GM13976 (cell line): ENCODE measurements around the gene DCUN1D3.
"Not testable (repeated sequence)": the region's sequence is repeated elsewhere in the genome, so short reads cannot be mapped to it uniquely, and the experiment has no call there.

Experiments used
- DNase-seq: peaks from one replicate; pipeline ENCODE4 v3.0.0; 2012; ENCODE audit warnings: low spot score
- CTCF ChIP-seq: IDR thresholded peaks from 2 replicates; pipeline ENCODE4 v1.5.1; 2012; ENCODE audit warnings: borderline replicate concordance, mild to moderate bottlenecking; ENCODE audit not compliant: insufficient read depth; ENCODE audit errors: extremely low read depth, missing control alignments, control extremely low read depth
- in situ Hi-C: fragments of 300-500 bp; cut with MboI; formaldehyde crosslinking; loops from one replicate; pipeline ENCODE4 v1.12.0; 2022; ENCODE audit warnings: low sequenced_read_pairs, mixed read lengths, inconsistent platforms; ENCODE audit not compliant: unreplicated experiment

Gene DCUN1D3

DNA sequence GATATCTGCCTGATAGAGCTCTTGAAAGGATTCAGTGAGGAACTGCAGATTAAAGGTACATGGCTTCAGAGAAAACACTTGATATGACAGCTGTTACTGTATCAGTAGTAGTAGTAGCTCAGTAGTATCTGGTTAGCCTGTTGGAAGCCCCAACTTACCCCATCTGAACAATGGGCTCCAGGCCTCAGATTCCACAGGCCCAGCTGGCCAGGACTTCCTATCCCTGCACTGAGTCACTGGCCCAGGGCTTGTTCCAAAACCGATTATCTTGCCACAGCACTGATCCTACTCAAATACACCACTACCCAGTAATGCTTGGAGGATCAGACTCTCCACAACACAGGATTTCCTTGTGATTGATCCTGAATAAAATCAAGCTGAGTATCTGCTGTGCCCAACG is 32.6 kb downstream of the DCUN1D3 start:
- no peak for TF ChIP-seq CTCF
- in situ Hi-C loops, result no loop called here
- no peak for DNase-seq

DNA sequence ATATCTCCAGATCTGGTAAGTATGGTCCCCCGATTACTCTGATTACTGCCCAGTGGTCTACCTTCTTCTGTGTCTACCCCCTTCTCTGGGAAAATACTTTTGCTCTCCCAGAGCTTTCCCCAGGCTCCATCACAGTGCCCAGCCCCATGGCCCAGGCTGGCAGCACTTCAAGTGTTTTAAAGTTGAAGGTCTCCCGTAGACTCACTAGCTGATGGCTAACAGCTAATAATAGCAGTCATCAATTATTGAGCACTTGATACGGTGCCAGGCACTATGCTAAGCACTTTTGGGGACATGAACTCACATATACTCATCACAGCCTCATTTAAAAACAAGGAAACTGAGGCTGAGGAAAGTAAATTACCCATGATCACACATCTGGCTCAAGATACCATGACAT is 33.4 kb downstream of the DCUN1D3 start:
- in situ Hi-C loops, result no loop called here
- TF ChIP-seq CTCF, result no peak
- DNase-seq, result no peak

DNA sequence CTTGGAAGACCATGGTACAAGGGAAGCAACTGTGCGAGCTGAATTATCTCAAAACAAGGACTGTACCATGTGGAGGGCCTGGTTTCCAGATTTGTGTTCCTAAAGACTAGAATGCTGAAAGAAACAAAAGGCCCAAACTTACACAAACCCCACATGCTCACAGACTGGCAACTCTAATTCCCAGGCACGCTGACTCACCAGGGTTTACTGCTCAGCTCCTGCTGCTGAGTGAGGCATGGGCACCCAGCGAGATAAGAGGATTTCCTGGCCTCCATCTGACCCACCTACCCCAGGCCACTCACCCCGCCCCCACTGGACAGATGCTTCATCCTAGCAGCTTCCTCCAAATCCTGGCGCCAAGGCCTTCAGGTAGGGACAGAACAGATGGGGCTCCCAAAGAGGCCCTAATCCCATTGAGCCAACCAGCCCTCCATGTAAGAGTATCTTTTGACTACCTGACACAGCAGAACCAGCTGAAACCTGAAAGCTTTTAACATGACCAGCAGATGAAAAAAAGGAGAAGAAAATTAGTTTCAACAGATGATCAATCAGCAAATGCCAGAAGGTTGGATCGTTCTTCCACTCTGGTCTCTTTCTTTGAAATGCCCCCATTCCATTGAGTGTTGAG is 33.9 kb downstream of the DCUN1D3 start:
- DNase-seq, result no peak
- TF ChIP-seq CTCF, result no peak
- in situ Hi-C loops, result no loop called here

DNA sequence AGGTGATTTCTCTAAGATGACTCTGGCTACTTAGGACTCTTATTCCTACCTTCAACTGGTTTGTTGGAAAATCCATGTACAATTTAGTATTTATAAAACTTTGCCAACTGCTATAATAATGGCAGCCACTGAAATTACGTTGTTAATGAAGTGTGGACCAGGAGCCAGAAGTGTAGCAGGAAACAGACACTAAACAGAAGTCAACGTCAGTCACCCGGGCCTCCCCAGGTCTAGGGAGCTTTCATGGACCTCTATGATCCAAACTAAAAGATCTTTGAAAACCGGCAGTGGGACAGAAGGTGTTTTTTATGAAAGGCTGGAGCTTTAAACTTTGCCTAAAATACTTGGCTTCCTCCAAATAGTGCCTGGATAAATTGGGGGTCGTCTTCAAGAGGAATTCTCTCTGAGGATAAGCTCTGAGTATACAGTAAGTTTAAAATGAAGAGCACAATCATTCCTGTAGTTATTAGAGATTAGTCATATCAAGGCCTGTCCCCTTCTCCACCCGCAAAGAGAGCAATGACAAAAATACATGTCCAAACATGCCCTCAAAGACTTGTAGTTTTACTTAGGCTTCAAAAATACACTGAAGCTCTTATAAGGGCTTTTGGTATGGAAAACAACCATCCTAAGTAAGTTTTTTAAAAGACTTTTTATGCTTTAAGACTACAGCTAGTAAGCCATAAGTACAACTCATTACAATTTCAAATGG is 34.6 kb downstream of the DCUN1D3 start:
- DNase-seq, result peak; percentile 73
- TF ChIP-seq CTCF, result no peak
- in situ Hi-C loops, result no loop called here

DNA sequence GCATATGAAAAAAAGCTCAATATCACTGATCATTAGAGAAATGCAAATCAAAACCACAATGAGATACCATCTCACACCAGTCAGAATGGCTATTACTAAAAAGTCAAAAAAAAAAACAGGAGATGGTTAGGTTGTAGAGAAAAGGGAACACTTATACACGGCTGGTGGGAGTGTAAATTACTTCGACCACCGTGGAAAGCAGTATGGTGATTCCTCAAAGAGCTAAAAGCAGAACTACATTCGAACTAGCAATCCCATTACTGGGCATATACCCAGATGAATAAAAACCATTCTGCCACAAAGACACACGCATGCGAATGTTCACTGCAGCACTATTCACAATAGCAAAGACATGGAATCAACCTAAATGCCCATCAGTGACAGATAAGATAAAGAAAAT is 35.8 kb downstream of the DCUN1D3 start:
- DNase-seq, in situ Hi-C loops: not testable (repeated sequence)

- no peak for DNase-seq
- TF ChIP-seq CTCF, result no peak
- in situ Hi-C loops, result no loop called here
These were observed 37.8 kb downstream of the DCUN1D3 start for GRCh38 chr16:20862162-20862960.

DNA sequence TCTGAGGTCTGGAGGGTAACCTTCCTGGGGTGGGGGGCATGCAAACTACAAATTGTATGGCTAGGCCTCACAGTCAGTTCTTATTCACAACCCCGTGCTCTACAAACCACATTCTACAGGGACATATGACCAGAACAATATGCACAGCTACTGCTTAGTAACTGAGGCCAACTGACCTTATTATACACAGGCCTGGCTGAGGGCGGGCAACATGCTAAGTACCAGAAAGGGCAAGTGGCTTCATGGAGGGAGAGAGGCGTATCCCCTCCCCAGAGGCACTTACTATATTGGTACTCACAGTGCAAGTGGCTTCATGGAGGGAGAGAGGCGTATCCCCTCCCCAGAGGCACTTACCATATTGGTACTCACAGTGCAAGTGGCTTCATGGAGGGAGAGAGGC is 39.2 kb downstream of the DCUN1D3 start:
- in situ Hi-C loops, DNase-seq: not testable (repeated sequence)
